GM21367 (cell line): Measurements from ENCODE around the gene KCTD5.

Experiments used
- ATAC-seq: cut with Tn5 transposase; IDR thresholded peaks from one replicate; pipeline ENCODE4 v1.9.1; 2021; ENCODE audit not compliant: unreplicated experiment

KCTD5 gene

DNA sequence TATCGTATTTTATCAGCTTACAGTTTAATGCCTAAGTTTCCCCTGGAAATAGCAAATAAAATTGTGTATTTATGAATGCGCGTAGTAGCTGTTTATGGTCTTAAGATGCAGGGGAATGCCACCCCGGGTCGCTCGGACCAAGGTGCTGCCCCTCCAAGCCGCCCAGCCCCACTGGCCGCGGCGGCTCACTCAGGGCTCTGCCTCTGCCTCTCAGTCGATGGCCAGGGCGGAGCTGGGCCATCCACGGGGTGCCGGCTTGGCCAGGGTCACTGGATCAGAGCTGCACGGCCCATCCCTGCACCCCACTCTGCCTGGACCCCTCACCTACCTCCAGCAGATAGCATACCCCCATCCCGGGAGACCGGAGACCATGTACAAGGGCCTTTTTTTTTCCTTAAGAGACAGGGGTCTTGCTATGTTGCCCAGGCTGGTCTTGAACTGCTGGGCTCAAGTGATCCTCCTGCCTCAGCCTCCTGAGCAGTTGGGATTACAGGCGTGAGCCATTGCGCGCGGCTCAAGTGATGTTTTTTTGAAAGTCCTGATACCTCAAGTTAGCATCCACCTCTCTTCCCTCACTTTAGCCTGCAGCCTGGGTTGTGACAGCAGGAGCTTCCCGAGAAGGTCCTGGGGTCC lies 26.7 kb downstream of the KCTD5 start:
- ATAC-seq, result no peak

DNA sequence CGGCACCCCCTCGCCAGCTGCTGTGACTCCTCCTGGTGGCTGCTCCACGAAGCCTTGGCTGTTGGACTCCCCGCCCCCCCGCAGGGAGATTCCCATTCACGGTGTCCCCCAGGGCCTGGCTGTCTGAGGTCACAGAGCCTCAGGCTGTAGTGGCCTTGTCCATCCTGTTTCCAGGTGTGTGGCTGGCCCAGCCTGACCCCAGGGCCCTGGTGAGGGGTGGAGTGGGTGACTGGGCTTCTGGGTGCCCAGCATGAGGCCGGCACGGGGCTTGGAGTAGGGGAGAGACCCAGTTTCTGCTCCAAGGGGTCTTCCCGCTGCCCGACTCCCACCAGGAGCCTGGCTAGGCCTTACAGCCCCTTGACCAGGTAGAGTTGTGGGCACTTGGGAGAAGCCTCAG lies 27.3 kb downstream of the KCTD5 start:
- ATAC-seq, result no peak

DNA sequence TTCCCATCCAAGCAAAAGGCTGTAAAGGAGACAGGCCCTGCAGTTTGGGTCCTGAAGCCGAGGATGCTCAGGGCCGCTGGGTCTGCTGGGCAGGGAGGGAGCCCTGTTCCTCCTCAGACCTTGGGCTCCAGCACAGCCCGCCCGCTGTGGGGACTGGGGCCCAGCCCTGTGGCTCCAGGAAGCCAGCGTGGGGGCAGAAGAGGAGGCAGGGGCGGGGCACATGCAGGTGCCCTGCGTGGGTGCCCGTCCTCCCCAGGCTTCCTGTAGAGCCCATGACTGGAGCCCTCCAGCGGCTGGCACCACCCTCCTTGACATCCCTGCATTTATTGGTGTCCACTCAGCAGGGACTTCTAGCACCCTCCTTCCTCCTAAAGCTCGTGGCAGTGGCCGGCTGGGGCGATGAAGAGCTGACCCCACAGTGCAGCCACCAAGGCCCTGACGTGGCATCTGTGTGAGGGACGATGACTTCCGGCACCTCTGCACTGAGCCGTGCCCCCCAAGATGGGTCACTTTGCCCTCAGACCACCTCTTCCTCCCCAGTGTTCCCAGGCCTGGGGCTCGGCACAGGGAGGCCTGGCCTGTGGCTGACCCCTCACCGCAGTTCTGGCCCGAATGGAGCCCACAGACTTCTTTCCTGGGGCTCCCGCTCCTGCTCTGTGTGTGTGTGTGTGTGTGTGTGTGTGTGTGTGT lies 27.8 kb downstream of the KCTD5 start:
- ATAC-seq, result no peak

DNA sequence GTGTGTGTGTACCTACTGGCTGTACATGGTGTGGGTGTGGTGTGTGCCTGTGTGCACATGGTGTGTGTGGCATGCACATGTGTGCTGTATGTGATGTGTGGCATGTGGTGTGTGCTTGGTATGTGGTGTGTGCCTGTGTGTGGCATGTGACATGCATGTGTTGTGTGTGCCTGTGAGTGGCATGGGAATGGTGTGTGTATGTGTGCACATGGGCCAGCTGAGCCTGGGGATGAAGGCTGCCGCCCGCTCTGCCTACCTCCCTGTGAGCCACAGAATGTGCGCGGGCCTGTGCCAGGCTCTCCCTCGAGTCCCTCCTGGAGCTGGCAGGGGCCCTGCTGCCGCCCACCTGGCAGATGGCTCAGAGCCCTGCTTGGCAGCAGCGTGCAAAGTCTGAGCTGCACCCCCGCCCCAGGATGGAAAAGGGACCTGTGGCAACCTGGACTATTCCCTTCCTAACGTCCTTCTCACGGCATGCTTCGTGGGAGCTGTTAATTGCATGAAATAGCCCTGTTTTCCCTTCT lies 28.4 kb downstream of the KCTD5 start:
- no peak for ATAC-seq

DNA sequence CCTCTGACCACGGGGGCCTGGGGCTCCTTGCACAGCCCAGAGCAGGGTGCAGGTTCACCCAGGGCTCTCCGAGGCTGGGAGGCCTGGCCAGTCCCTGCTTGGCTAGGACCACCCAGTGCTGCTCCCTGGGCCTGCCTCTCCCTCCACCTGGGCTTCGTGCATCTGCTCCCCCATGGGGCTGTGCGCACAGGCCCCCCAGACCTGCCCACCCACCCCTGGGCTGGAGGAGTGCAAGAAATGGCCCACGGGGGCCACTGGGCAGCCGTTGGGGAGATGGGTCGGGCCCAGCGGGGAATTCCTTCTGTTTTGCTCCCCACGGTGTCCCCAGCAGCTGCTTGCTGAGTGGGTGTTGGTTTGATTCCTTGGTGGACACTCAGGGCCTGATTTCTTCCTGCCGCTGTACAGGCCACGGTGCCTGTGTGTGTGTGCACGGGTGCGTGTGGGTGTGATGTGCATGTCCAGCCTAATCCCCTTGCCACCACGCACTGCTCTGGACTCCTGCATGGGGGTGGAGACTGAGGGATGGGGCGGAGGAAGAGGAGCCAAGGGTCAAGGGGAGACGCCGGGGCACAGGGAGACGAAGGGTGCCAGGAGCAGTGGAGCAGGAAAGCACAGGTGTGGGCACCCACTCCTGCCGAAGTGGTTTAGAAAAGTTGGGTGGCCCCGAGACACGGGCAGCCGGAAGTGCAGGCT lies 29.2 kb downstream of the KCTD5 start:
- no peak for ATAC-seq

DNA sequence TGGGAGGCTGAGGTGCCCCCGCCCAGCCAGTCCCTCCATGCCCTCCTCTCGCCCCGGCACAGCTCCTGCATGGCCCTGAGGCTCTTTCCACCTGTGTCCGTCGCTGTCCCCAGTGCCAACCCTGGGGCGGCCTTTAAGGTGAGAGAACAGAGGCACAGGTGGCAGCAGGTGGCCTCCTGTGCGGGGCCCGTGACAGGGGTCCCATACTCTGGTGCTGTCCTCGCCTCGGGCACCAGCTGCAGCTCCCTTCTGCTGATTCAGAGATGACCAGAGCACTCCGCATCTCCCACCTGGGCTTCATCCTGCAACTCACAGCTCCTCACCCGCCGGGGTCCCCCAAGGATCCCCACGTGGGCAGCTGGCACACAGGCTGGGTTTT lies 29.7 kb downstream of the KCTD5 start:
- no peak for ATAC-seq

DNA sequence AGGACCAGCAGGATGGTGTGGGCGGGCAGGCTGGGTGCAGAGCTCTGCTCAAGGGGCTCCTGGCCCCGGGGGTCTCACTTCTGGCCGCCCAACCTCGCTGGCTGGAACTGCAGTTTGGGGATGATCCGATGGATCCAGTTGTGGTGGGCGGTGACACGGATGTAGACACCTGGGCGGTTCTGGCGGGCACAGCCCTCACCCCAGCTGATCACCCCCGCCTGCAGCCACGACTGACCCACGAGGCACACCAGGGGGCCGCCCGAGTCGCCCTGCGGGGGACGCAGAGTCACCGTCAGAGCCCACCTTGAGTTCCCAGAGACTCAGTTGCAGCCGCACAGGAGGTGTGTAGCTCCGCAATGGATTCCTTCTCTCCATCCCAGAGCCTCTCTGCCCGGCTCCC lies 30.2 kb downstream of the KCTD5 start:
- no peak for ATAC-seq

DNA sequence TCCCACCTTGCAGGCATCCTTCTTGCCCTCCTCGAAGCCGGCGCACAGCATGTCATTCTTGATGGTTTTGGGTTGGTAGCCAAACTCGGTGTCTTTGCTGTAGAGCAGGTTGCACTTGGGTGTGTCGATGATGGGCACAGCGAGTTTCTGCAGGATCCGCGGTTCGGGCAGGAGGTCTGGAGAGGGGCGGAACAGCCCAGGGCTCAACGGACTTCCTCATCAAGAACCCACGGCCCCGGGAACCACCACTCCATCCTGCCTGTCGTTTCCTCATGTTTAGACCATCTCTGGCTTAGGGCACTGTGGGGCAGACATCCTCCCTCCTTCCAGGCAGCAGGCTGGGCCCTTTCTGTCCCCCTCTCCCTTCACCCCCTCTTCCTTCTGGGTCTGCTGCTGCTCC lies 31.2 kb downstream of the KCTD5 start:
- ATAC-seq, result no peak

DNA sequence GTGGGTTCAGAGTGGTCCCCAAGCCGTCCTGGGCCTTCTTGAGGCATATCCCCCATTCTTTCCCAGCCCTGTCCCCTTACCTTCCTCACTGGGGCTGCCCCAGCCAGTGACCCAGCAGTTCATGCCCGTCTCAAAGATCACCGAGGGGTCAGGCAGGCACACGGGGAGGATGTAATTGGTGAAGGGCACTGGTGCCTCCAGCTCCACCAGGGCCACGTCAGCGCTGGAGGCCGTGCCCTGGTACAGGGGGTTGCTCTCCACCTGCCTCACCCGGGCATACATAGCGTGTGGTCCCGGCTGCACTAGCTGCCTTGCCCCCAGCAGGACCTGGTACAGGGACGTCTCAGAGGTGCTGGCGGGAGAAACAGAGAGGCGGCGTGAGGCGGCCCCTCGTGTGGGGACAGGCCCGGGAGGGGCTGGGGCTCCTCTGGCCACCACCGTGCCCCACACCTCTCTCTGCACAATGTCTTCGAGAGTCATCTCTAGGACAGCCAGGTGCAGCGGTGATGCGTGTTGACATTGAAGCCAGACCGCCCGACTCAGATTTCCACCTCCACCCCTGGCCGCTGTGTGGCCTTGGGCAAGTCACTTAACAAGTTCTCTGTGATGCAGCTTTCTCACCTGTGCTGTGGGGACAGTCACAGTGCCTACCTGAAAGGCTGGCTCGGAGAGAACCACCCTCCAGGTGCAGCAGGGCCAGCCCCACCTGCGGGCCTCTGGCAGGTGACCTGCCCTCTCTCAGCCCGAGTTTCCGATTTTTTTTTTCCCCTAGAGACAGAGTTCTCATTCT lies 31.9 kb downstream of the KCTD5 start:
- ATAC-seq, result no peak

DNA sequence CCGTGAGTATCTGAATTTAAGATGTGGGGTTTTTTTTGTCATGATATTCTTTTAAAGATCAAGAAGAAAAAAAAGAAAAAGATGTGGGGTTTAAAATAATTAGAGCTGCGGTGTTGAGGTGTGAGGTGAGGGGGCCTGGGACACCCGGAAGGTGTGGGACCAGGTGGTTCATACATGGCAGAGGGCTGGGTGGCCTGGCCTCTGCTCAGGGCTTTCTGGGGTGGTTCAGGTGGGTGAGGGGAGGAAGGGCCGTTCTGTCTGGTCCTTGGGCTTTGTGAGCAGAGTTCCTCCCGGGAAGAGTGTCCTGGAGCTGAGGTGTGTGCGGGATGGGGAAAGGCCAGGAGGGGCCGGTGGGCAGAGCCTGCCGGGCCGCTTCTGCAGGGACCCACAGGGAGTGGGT lies 32.7 kb downstream of the KCTD5 start:
- no peak for ATAC-seq

DNA sequence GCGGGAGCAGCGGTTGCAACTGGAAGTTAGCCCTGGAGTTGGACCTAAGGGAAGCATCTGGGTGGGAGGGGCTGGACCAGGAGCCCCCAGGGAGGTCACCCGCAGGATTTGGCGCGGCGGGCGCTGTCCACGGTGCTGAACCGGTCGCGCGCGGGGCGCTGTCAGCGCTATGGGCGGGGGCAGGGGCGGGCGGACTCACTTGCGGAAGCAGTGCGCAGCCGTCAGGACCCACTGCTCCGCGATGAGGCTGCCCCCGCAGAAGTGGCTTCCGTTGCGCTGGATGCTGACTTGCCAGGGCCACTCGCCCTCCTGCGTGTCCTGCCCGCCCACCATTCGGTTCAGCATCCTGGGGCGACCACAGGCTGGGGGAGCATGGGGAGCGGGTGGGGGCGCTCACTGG lies 33.2 kb downstream of the KCTD5 start:
- ATAC-seq, result no peak

DNA sequence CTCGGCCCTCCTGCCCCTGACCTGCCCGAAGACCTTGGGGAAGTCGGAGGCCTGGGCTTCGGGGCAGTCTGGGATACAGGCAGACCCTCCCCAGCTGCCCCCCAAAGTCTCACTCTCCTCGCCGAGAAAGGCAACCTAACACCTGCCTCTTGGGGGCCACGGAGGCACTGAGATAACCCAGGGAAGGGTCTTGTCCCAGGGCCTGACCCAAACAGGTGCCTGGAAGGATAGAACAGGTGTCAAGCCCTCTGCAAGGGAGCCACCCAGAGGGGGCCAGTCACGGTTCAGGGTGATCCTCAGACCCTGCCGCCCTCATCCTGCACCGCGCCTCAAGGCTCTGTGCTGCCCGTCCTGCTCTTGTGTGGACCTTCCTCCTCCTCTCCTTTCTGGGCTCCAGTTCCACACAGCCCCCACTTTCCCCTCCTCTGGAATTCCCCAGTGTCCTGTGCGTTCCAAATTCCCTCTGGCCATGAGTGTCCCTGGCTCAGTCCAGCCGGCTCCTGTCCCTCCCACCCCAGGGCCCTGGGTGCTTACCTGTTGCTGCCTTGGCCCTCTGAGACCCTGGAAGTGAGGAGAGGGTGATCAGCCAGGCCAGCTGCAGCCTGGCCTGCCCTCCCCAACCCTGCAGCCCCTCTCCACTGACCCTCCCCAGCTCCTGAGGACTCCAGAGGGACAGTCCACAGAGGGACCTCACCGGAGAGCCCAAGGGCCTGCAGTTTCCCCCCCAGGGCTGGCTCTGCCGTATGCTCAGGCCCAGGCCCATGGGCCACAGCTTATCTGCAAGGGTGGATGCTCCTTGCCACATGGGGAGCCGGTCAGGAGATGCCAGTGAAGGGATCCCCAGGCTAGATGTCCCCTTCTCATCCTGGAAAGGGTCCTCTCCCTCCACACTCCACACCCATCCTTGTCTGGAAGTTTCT lies 33.9 kb downstream of the KCTD5 start:
- ATAC-seq, result no peak

DNA sequence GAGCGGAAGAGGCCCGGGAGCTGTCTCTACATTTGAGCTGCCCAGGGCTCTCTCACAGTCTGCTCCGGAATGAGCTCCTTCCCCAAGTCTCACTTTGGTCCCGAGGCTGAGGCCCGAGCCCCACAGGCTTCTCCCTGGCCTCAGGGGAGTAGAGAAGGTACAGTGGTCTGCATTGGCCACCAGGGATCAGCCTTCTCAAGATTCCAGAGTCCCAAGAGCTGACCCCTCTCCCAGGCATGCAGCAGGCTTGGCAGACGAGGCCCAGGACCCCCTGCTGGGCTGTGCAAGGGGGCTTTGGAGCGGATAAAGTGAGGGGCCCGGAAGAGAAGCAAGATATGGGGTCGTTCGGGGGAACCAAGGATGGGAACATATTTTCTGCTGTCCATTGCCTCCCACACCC lies 34.6 kb downstream of the KCTD5 start:
- ATAC-seq, result no peak

DNA sequence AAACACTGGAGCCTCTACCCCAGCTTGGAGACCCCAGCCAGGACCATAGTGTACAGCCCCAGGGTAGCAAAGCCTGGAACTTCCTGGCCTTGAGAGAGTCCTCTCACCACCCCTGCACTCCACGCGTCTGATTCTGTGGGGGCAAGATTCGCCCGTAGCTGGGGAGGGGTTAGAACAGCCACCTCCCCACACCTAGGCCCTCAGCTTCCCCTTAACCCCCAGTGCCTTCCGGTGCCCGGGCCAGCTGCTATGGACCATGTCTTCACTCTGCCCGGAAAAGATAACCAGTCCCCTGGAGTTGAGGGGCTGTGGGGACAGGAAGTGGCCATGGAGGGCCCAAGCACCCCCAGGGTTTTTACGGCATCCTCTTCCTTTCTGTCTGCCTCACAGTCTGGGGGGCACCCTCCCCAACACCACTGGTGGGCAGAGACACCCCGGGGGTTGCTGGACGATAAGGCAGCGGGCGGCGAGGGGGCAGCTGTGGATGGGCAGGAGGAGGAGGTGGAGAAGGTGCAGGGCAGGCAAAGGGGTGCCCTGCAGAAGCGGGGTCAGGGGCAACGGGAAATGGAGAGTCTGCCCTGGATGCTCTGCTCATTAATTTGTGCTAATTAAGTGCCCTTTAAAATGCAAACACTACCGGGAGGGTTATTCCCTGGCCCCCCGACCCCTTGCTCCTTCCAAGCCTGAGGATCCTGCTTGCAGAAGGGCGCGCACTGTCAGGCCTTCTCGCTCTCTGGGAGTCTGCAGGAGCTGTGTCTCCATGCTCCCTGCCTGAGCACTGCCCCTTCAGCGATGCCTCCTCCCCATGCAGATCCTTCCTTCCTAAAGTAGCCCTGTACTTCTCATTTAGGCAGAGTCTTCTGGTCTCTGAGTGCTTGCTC lies 35.3 kb downstream of the KCTD5 start:
- no peak for ATAC-seq

DNA sequence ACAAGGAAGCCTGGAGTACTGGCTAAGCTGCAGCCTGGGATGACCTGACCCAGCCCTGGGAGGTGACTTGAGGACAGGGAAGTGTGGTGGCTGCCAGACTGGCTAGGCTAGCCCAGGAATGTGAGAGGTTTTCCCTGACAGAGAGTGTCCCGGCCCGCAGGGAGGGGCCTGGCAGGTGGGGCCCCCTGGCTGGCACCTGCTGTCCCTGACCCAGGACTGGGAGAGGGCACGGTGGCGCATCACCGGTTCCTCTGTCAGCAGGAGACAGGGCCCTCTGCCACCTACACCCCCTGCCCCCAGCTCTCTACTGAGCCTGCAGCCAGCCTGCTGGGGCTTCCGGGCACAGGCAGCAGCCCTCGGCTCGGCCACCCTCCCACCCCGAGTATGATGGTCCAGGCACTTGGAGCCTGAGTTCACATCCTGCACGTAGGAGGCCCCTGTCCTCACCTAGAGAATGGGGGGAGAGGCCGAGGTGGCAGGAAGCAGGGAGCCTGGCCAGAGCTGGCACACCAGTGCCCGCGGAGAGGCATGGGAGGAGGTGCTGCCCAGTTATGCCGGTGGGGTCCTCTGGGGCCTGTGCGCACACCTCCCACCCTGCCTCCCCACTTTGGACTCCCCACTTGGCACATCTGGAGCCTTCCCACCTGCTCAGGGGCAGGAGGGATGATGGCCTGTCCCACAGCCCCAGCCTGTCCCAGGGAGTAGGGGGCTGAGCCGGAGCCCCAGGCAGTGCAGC lies 37.2 kb downstream of the KCTD5 start:
- ATAC-seq, result no peak

DNA sequence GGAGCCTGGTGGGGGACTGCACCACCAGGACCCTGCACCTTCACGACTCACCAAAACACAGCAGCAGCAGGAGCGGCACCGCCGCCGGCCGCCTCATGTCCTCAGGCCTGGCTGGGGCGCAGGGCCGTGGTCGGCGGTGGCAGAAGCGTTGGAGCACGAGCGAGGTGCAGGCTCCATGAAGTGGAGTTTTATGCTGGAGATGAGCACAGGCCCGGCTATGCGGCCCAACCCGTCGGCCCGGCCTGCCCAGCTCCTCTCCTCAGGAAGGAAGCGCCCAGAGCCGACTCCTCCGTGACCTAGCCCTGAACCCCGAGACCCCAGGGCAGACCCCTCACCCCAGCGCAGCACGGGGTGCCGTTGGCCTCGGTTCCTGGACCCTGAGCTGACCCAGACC lies 37.7 kb downstream of the KCTD5 start, which contains the start of gene PRSS27:
PRSS27 (minus strand) TSS at position 161 of the 394 bp plus-strand sequence; CDS start at position 97, 64 bp downstream.
- ATAC-seq, result no peak

DNA sequence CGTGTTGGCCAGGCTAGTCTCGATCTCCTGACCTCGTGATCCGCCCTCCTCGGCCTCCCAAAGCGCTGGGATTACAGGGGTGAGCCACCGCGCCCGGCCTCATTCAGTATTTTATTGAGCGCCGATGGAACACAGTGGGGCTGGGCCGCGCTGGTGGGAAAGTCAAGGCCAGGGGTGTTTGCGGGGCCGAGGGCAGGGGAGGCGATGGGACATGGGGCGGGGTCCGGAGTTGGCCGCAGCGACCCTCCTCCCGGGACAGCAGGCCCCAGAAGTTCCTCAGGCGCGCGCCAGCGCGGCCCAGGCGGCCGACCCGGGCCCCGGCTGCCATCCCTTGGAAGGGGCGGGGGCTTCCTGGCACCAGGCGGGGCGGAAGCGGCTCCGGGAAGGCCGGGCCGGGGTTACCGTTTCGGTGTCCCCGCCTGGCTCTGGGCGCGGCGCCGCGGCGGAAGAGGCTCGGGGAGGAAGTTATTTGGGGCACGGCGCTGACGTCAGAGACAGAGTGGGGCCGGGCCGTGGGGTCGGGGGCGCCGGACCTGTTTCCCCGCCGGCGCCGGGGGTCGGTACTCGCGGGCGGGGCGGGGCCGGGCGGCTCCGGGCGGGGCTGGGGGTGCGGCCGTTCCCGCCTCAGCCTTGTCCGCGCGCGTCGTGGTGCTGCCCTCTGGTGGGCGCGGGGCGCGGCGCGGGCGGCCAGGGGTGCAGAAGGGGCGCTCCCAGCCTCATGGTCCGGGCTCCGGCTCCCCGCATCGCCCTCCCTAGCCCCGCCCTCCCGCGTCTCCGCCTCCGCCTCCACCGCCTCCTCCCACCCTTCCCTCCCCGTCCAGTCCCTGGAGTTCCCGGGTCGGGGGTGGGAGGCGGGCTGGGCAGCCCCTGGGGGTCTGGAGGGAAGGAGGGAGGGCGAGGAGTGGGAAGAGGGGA lies 38.7 kb downstream of the KCTD5 start:
- ATAC-seq, result peak; percentile 69
